Trophoblast cell (in vitro differentiated cells and primary cell): ENCODE measurements around the gene CIB2.

Source experiments
- DNase-seq, 2 donors: peaks; one replicate each; pipeline ENCODE4 v3.0.0-alpha.2; 2016
- H2AFZ ChIP-seq: 2 replicates; pipeline ENCODE4 v1.6.1; 2013; ENCODE audit warnings: low read length, moderate library complexity, mild to moderate bottlenecking; ENCODE audit not compliant: insufficient read depth, poor library complexity
- H2AK5ac ChIP-seq: 2 replicates; pipeline ENCODE4 v1.6.1; 2013; ENCODE audit warnings: mild to moderate bottlenecking, low read length
- H2BK120ac ChIP-seq: 2 replicates; pipeline ENCODE4 v1.6.1; 2013; ENCODE audit warnings: low read length, mild to moderate bottlenecking, moderate library complexity; ENCODE audit not compliant: insufficient read depth, poor library complexity
- H2BK12ac ChIP-seq: 2 replicates; pipeline ENCODE4 v1.6.1; 2013; ENCODE audit warnings: mild to moderate bottlenecking, low read length, moderate library complexity
- H2BK5ac ChIP-seq: 2 replicates; pipeline ENCODE4 v1.6.1; 2013; ENCODE audit warnings: low read length, low read depth, moderate library complexity, mild to moderate bottlenecking; ENCODE audit not compliant: poor library complexity
- H3K14ac ChIP-seq: 2 replicates; pipeline ENCODE4 v1.6.1; 2013; ENCODE audit warnings: mild to moderate bottlenecking, low read length
- H3K18ac ChIP-seq: 2 replicates; pipeline ENCODE4 v1.6.1; 2013; ENCODE audit warnings: mild to moderate bottlenecking, low read length
- H3K23ac ChIP-seq: 2 replicates; pipeline ENCODE4 v1.6.1; 2013; ENCODE audit warnings: low read length
- H3K27ac ChIP-seq: 2 replicates; pipeline ENCODE4 v1.5.1; 2013; ENCODE audit warnings: low read depth, mild to moderate bottlenecking, inconsistent platforms, low read length, moderate library complexity
- H3K27me3 ChIP-seq: 2 replicates; pipeline ENCODE4 v1.6.1; 2013; ENCODE audit warnings: inconsistent platforms, mild to moderate bottlenecking, low read length, moderate library complexity; ENCODE audit not compliant: insufficient read depth
- H3K36me3 ChIP-seq, 2 experiments: 1 replicate in 1 of 2; 2 replicates in 1 of 2; pipeline ENCODE4 v1.6.1; 2013; ENCODE audit warnings: low read length in 2 of 2, mild to moderate bottlenecking in 2 of 2, moderate library complexity in 1 of 2; ENCODE audit not compliant: insufficient read depth in 2 of 2, control insufficient read depth in 1 of 2
- H3K4ac ChIP-seq: 2 replicates; pipeline ENCODE4 v1.6.1; 2013; ENCODE audit warnings: low read depth, mild to moderate bottlenecking, low read length, moderate library complexity
- H3K4me1 ChIP-seq, 2 experiments: 1 replicate in 1 of 2; 2 replicates in 1 of 2; pipeline ENCODE4 v1.6.1; 2013; ENCODE audit warnings: low read length in 2 of 2, mild to moderate bottlenecking in 2 of 2, moderate library complexity in 1 of 2; ENCODE audit not compliant: insufficient read depth in 2 of 2, control insufficient read depth in 1 of 2
- H3K4me2 ChIP-seq: 2 replicates; pipeline ENCODE4 v1.6.1; 2013; ENCODE audit warnings: inconsistent platforms, mild to moderate bottlenecking, low read length, moderate library complexity
- H3K4me3 ChIP-seq: 2 replicates; pipeline ENCODE4 v1.5.1; 2013; ENCODE audit warnings: mild to moderate bottlenecking, low read depth, low read length, inconsistent platforms
- H3K79me1 ChIP-seq: one replicate; pipeline ENCODE4 v1.6.1; 2013; ENCODE audit warnings: low read length
- H3K79me2 ChIP-seq: 2 replicates; pipeline ENCODE4 v1.6.1; 2013; ENCODE audit warnings: low read length, mild to moderate bottlenecking; ENCODE audit not compliant: control insufficient read depth, insufficient read depth, poor library complexity
- H3K9ac ChIP-seq: 2 replicates; pipeline ENCODE4 v1.6.1; 2013; ENCODE audit warnings: mild to moderate bottlenecking, low read length
- H3K9me3 ChIP-seq: 2 replicates; pipeline ENCODE4 v1.6.1; 2013; ENCODE audit warnings: low read depth, mild to moderate bottlenecking, control low read depth, inconsistent platforms, low read length; ENCODE audit not compliant: insufficient read depth
- H4K12ac ChIP-seq: 2 replicates; pipeline ENCODE4 v1.6.1; 2013; ENCODE audit warnings: low read depth, mild to moderate bottlenecking, low read length, moderate library complexity
- H4K8ac ChIP-seq: 2 replicates; pipeline ENCODE4 v1.6.1; 2013; ENCODE audit warnings: low read depth, mild to moderate bottlenecking, low read length, moderate library complexity
- H4K91ac ChIP-seq: one replicate; pipeline ENCODE4 v1.6.1; 2013; ENCODE audit warnings: low read depth, mild to moderate bottlenecking, low read length, moderate library complexity
- WGBS: extraction: QIAGEN DNeasy Blood & Tissue Kit; methylation state at CpG from one replicate; pipeline ENCODE4 v1.1.7; 2013; ENCODE audit warnings: missing lambda C conversion rate; ENCODE audit not compliant: insufficient read length, insufficient coverage; ENCODE audit errors: extremely low coverage; 5-methylcytosine and 5-hydroxymethylcytosine counted together

The CIB2 gene

GRCh38 chr15:78085928-78086327, 45.3 kb downstream of the CIB2 start:
- no peak overlapping the region for H2BK12ac ChIP-seq

GRCh38 chr15:78084449-78084750, 46.8 kb downstream of the CIB2 start:
- H3K27me3 ChIP-seq = no peaks in the 10 kb centered on the region
- H3K9ac ChIP-seq = no peak overlapping the region
- H4K91ac ChIP-seq = peak overlapping the region; percentile 57
- no peak overlapping the region for H3K4me2 ChIP-seq
- H3K23ac ChIP-seq = no peak overlapping the region
- no peaks in the 10 kb centered on the region for H3K79me2 ChIP-seq
- no peak overlapping the region for H2BK120ac ChIP-seq
- no peak overlapping the region for H4K8ac ChIP-seq
- H3K4ac ChIP-seq = no peak overlapping the region
- no CpG with 5 or more reads among the region's 5 CpGs for WGBS
- H3K18ac ChIP-seq = no peak overlapping the region
- H3K9me3 ChIP-seq = no peaks in the 10 kb centered on the region
- no peak overlapping the region for H4K12ac ChIP-seq
- DNase-seq = no peak
- no peaks in the 10 kb centered on the region for H3K36me3 ChIP-seq
- H3K4me1 ChIP-seq = peaks cover 3 to 6% of the 10 kb centered on the region in 2 experiments
- H3K14ac ChIP-seq = no peak overlapping the region
- H2BK5ac ChIP-seq = no peak overlapping the region
- no peak overlapping the region for H2BK12ac ChIP-seq
- no peak overlapping the region for H3K27ac ChIP-seq
- no peak overlapping the region for H3K4me3 ChIP-seq
- no peak overlapping the region for H2AFZ ChIP-seq
- H2AK5ac ChIP-seq = no peak overlapping the region
- peaks cover 2% of the 10 kb centered on the region for H3K79me1 ChIP-seq

More at GRCh38 chr15:78085928-78086327, 45.3 kb downstream of the CIB2 start:
- H3K9ac ChIP-seq = no peak overlapping the region
- peaks cover 2% of the 10 kb centered on the region for H3K79me1 ChIP-seq
- no peak overlapping the region for H3K4me3 ChIP-seq
- no peak overlapping the region for H3K14ac ChIP-seq
- no peaks in the 10 kb centered on the region for H3K27me3 ChIP-seq
- no peak overlapping the region for H4K8ac ChIP-seq
- H4K12ac ChIP-seq = no peak overlapping the region
- H2BK5ac ChIP-seq = no peak overlapping the region
- no peaks in the 10 kb centered on the region for H3K79me2 ChIP-seq
- no peak overlapping the region for H2AK5ac ChIP-seq
- H3K9me3 ChIP-seq = no peaks in the 10 kb centered on the region
- no peak overlapping the region for H3K27ac ChIP-seq
- no peak overlapping the region for H4K91ac ChIP-seq
- WGBS = no CpG with 5 or more reads among the region's 1 CpG
- H3K4me2 ChIP-seq = no peak overlapping the region
- H3K23ac ChIP-seq = no peak overlapping the region
- H3K36me3 ChIP-seq = no peaks in the 10 kb centered on the region
- no peak overlapping the region for H3K18ac ChIP-seq
- H2AFZ ChIP-seq = no peak overlapping the region
- peaks cover 3 to 6% of the 10 kb centered on the region in 2 experiments for H3K4me1 ChIP-seq
- no peak for DNase-seq
- no peak overlapping the region for H2BK120ac ChIP-seq
- no peak overlapping the region for H3K4ac ChIP-seq

- Histone ChIP-seq H3K27me3 (no peaks in the 10 kb centered on the region), H2BK120ac (no peak overlapping the region), H3K79me2 (no peaks in the 10 kb centered on the region), H3K23ac (no peak overlapping the region), H4K8ac (no peak overlapping the region), H2BK12ac (no peak overlapping the region), H3K18ac (no peak overlapping the region), H3K4me1 (peaks cover 3 to 6% of the 10 kb centered on the region in 2 experiments), H3K4me2 (no peak overlapping the region), H3K4me3 (no peak overlapping the region), H2AFZ (no peak overlapping the region), H2BK5ac (no peak overlapping the region), H3K9me3 (no peaks in the 10 kb centered on the region), H3K9ac (no peak overlapping the region), H4K12ac (no peak overlapping the region), H3K4ac (no peak overlapping the region), H4K91ac (no peak overlapping the region), H3K27ac (no peak overlapping the region), H2AK5ac (no peak overlapping the region), H3K36me3 (no peaks in the 10 kb centered on the region), H3K79me1 (peaks cover 2% of the 10 kb centered on the region), H3K14ac (no peak overlapping the region)
- WGBS = no CpG with 5 or more reads among the region's 6 CpGs
- no peak for DNase-seq
Measured at GRCh38 chr15:78083687-78084448, 47.4 kb downstream of the CIB2 start.

- H2BK5ac ChIP-seq = no peak overlapping the region
- H2BK120ac ChIP-seq = no peak overlapping the region
- H3K27me3 ChIP-seq = no peaks in the 10 kb centered on the region
- H3K79me1 ChIP-seq = peaks cover 2% of the 10 kb centered on the region
- no peak overlapping the region for H3K4ac ChIP-seq
- H3K27ac ChIP-seq = no peak overlapping the region
- no peak overlapping the region for H4K8ac ChIP-seq
- H3K79me2 ChIP-seq = no peaks in the 10 kb centered on the region
- no CpG with 5 or more reads among the region's 4 CpGs for WGBS
- H4K12ac ChIP-seq = no peak overlapping the region
- no peak overlapping the region for H3K23ac ChIP-seq
- H3K4me1 ChIP-seq = peaks cover 0 to 3% of the 10 kb centered on the region in 2 experiments
- H3K4me3 ChIP-seq = no peak overlapping the region
- no peak overlapping the region for H3K4me2 ChIP-seq
- H4K91ac ChIP-seq = no peak overlapping the region
- no peak for DNase-seq
- no peaks in the 10 kb centered on the region for H3K9me3 ChIP-seq
- H3K18ac ChIP-seq = no peak overlapping the region
- H2AFZ ChIP-seq = no peak overlapping the region
- H3K36me3 ChIP-seq = no peaks in the 10 kb centered on the region
- H2BK12ac ChIP-seq = no peak overlapping the region
- H2AK5ac ChIP-seq = no peak overlapping the region
- H3K9ac ChIP-seq = no peak overlapping the region
- H3K14ac ChIP-seq = no peak overlapping the region
Measured at GRCh38 chr15:78083186-78083585, 48.1 kb downstream of the CIB2 start.
